HG02571 (cell line): ENCODE results near the gene PLPPR5.

Experiments used
- ATAC-seq: cut with Tn5 transposase; IDR thresholded peaks from one replicate; pipeline ENCODE4 v1.9.1; 2021; ENCODE audit warnings: mild to moderate bottlenecking, moderate library complexity; ENCODE audit not compliant: unreplicated experiment

The PLPPR5 gene

GRCh38 chr1:98969798-98970490 is 34.7 kb downstream of the PLPPR5 start:
- ATAC-seq = no peak

GRCh38 chr1:98967122-98967521 is 37.5 kb downstream of the PLPPR5 start:
- ATAC-seq = no peak

- ATAC-seq = no peak
Measured at GRCh38 chr1:98965394-98965793, 39.3 kb downstream of the PLPPR5 start.

- no peak for ATAC-seq
Measured at GRCh38 chr1:98964198-98964597, 40.5 kb downstream of the PLPPR5 start.

GRCh38 chr1:98963064-98963758 is 41.5 kb downstream of the PLPPR5 start:
- no peak for ATAC-seq

GRCh38 chr1:98962156-98962555 is 42.5 kb downstream of the PLPPR5 start:
- no peak for ATAC-seq

- no peak for ATAC-seq
Measured at GRCh38 chr1:98949621-98950020, 55.0 kb downstream of the PLPPR5 start.

GRCh38 chr1:98949166-98949565 is 55.5 kb downstream of the PLPPR5 start:
- ATAC-seq = no peak

- ATAC-seq = no peak
Measured at GRCh38 chr1:98947071-98947470, 57.6 kb downstream of the PLPPR5 start.

- ATAC-seq = no peak
Measured at GRCh38 chr1:98940722-98941079, 64.0 kb downstream of the PLPPR5 start.

- no peak for ATAC-seq
Measured at GRCh38 chr1:98940069-98940721, 64.5 kb downstream of the PLPPR5 start.

- ATAC-seq = no peak
Measured at GRCh38 chr1:98939471-98939870, 65.2 kb downstream of the PLPPR5 start.

- no peak for ATAC-seq
Measured at GRCh38 chr1:98937347-98937746, 67.3 kb downstream of the PLPPR5 start.

GRCh38 chr1:98932184-98932583 is 72.5 kb downstream of the PLPPR5 start:
- no peak for ATAC-seq

- no peak for ATAC-seq
Measured at GRCh38 chr1:98931128-98931835, 73.4 kb downstream of the PLPPR5 start.

GRCh38 chr1:98929437-98929836 is 75.2 kb downstream of the PLPPR5 start:
- ATAC-seq = no peak

GRCh38 chr1:98926597-98926996 is 78.1 kb downstream of the PLPPR5 start:
- ATAC-seq = no peak

GRCh38 chr1:98924977-98925376 is 79.7 kb downstream of the PLPPR5 start:
- no peak for ATAC-seq

- no peak for ATAC-seq
Measured at GRCh38 chr1:98923667-98924066, 81.0 kb downstream of the PLPPR5 start.

- ATAC-seq = no peak
Measured at GRCh38 chr1:98921817-98922216, 82.8 kb downstream of the PLPPR5 start.

- ATAC-seq = no peak
Measured at GRCh38 chr1:98920441-98921110, 84.1 kb downstream of the PLPPR5 start.
